Measurements from ENCODE around the gene DGLUCY. TPM values are rescaled to one million over a fixed set of nuclear protein-coding genes. Genes with fewer than 3 reads are reported as not detected.
"Not testable (repeated sequence)": the region's sequence is repeated elsewhere in the genome, so short reads cannot be mapped to it uniquely, and the experiment has no call there.

DGLUCY gene
- total RNA-seq, 1 donor, result 39.7 TPM

GRCh38 chr14:91092073-91092472 is 21.8 kb upstream of the DGLUCY start:
- no peak for TF ChIP-seq CTCF (IDR thresholded peaks at IDR 0.05; ENCODE audit: insufficient read depth, low read depth, low read length)
- no peak overlapping the region for H3K4me3 ChIP-seq (ENCODE audit: low read depth, low read length)
- DNase-seq (ENCODE audit: low read depth), result no peak

GRCh38 chr14:91093743-91094472 is 20.0 kb upstream of the DGLUCY start:
- DNase-seq (ENCODE audit: low read depth); H3K4me3 ChIP-seq (ENCODE audit: low read depth, low read length): not testable (repeated sequence)

- DNase-seq (ENCODE audit: low read depth), result no peak
- no peak overlapping the region for H3K4me3 ChIP-seq (ENCODE audit: low read depth, low read length)
- TF ChIP-seq CTCF (IDR thresholded peaks at IDR 0.05; ENCODE audit: insufficient read depth, low read depth, low read length), result no peak
Observed at GRCh38 chr14:91094772-91095171, 19.1 kb upstream of the DGLUCY start.

- TF ChIP-seq CTCF (IDR thresholded peaks at IDR 0.05; ENCODE audit: insufficient read depth, low read depth, low read length), result no peak
- H3K4me3 ChIP-seq (ENCODE audit: low read depth, low read length), result no peak overlapping the region
Observed at GRCh38 chr14:91095178-91095577, 18.7 kb upstream of the DGLUCY start.

GRCh38 chr14:91097657-91098056 is 16.2 kb upstream of the DGLUCY start:
- not testable (repeated sequence) for H3K4me3 ChIP-seq (ENCODE audit: low read depth, low read length); DNase-seq (ENCODE audit: low read depth)

More at GRCh38 chr14:91095178-91095577, 18.7 kb upstream of the DGLUCY start:
- DNase-seq (ENCODE audit: low read depth), result no peak

GRCh38 chr14:91098591-91098990 is 15.3 kb upstream of the DGLUCY start:
- no peak for DNase-seq (ENCODE audit: low read depth)
- no peak overlapping the region for H3K4me3 ChIP-seq (ENCODE audit: low read depth, low read length)
- no peak for TF ChIP-seq CTCF (IDR thresholded peaks at IDR 0.05; ENCODE audit: insufficient read depth, low read depth, low read length)

GRCh38 chr14:91100102-91100501 is 13.8 kb upstream of the DGLUCY start:
- TF ChIP-seq CTCF (IDR thresholded peaks at IDR 0.05; ENCODE audit: insufficient read depth, low read depth, low read length), result no peak
- H3K4me3 ChIP-seq (ENCODE audit: low read depth, low read length), result no peak overlapping the region
- DNase-seq (ENCODE audit: low read depth), result no peak

- TF ChIP-seq CTCF (IDR thresholded peaks at IDR 0.05; ENCODE audit: insufficient read depth, low read depth, low read length), result no peak
- no peak for DNase-seq (ENCODE audit: low read depth)
- no peak overlapping the region for H3K4me3 ChIP-seq (ENCODE audit: low read depth, low read length)
Observed at GRCh38 chr14:91103116-91103515, 10.8 kb upstream of the DGLUCY start.
